Endodermal cell (in vitro differentiated cells): ENCODE results near the gene CENPE. TPM values are rescaled to one million over a fixed set of nuclear protein-coding genes. Genes with fewer than 3 reads are reported as not detected.

Experiments
- DNase-seq: peaks from one replicate; pipeline ENCODE4 v3.0.0-alpha.2; 2017
- H3K27ac ChIP-seq: 2 replicates; pipeline ENCODE4 v1.5.1; 2013; ENCODE audit warnings: mild to moderate bottlenecking, low read depth, low read length, moderate library complexity
- H3K27me3 ChIP-seq: 2 replicates; pipeline ENCODE4 v1.6.1; 2013; ENCODE audit warnings: mild to moderate bottlenecking, low read length, moderate library complexity; ENCODE audit not compliant: insufficient read depth, control insufficient read depth, poor library complexity, severe bottlenecking
- H3K36me3 ChIP-seq: 2 replicates; pipeline ENCODE4 v1.7.0; 2013; ENCODE audit warnings: mild to moderate bottlenecking, low read length, moderate library complexity; ENCODE audit not compliant: control insufficient read depth, insufficient read depth
- H3K4me1 ChIP-seq: one replicate; pipeline ENCODE4 v1.7.0; 2013; ENCODE audit warnings: low read length; ENCODE audit not compliant: control insufficient read depth, insufficient read depth
- H3K4me3 ChIP-seq: 2 replicates; pipeline ENCODE4 v1.5.1; 2013; ENCODE audit warnings: mild to moderate bottlenecking, low read length, moderate library complexity
- H3K9ac ChIP-seq: 2 replicates; pipeline ENCODE4 v1.6.1; 2013; ENCODE audit warnings: mild to moderate bottlenecking, low read length, moderate library complexity; ENCODE audit not compliant: poor library complexity, severe bottlenecking; ENCODE audit errors: extremely low read depth
- H3K9me3 ChIP-seq: 2 replicates; pipeline ENCODE4 v1.6.1; 2013; ENCODE audit warnings: mild to moderate bottlenecking, low read length, moderate library complexity; ENCODE audit not compliant: control insufficient read depth
- H3K27ac Mint-ChIP-seq: 2 replicates; pipeline ENCODE4 v1.8.0; 2020; ENCODE audit warnings: mixed read lengths
- H3K27me3 Mint-ChIP-seq: 2 replicates; pipeline ENCODE4 v1.8.0; 2021; ENCODE audit warnings: mild to moderate bottlenecking, mixed read lengths; ENCODE audit not compliant: insufficient read depth
- H3K36me3 Mint-ChIP-seq: 2 replicates; pipeline ENCODE4 v1.8.0; 2020; ENCODE audit warnings: low read depth, mixed read lengths
- H3K4me1 Mint-ChIP-seq: 2 replicates; pipeline ENCODE4 v1.8.0; 2020; ENCODE audit warnings: mixed read lengths
- H3K4me3 Mint-ChIP-seq: 2 replicates; pipeline ENCODE4 v1.8.0; 2020; ENCODE audit warnings: mild to moderate bottlenecking, moderate library complexity, mixed read lengths
- H3K9me3 Mint-ChIP-seq: 2 replicates; pipeline ENCODE4 v1.8.0; 2020; ENCODE audit warnings: mild to moderate bottlenecking, mixed read lengths
- CTCF ChIP-seq: fragments of 200-600 bp; sonication (generic); conservative IDR thresholded peaks from 2 replicates; pipeline ENCODE4 v1.5.0; 2021; ENCODE audit warnings: antibody characterized with exemption, mild to moderate bottlenecking
- WGBS, 2 experiments: methylation state at CpG; one replicate each; pipeline versions ENCODE4 v1.1.5 to v1.1.7; 2013; ENCODE audit warnings: missing lambda C conversion rate in 2 of 2, mixed read lengths in 1 of 2; ENCODE audit not compliant: insufficient coverage in 1 of 2, insufficient read length in 1 of 2; 5-methylcytosine and 5-hydroxymethylcytosine counted together
- total RNA-seq, 2 donors: library from RNA; stranded (reverse); fragmentation: NEBNext Ultra II Directional in 1 of 2; extraction: Animal tissue kit (Norgen Biotek cat#: 25700) in 1 of 2; gene quantifications; 2 replicates in 1 of 2; 3 replicates in 1 of 2; pipeline ENCODE4 v1.2.1, GENCODE V29; 2021

Gene CENPE
- total RNA-seq, 2 donors from 2014 or later: 32.4 to 39.6 TPM

GRCh38 chr4:103111598-103111997 is 86.5 kb downstream of the CENPE start:
- WGBS, 2 experiments: 88% methylated on average over 1 of the region's 4 CpGs; no CpG with 5 or more reads in 1 of the 2 experiments
- H3K27ac Mint-ChIP-seq: no peak overlapping the region
- DNase-seq: no peak
- no peaks in the 10 kb centered on the region for H3K27me3 ChIP-seq
- no peaks in the 10 kb centered on the region for H3K9me3 ChIP-seq
- no peak for TF ChIP-seq CTCF
- H3K9ac ChIP-seq: no peak overlapping the region
- peaks cover 27% of the 10 kb centered on the region for H3K36me3 Mint-ChIP-seq
- no peak overlapping the region for H3K27ac ChIP-seq
- H3K4me3 ChIP-seq: no peak overlapping the region
- peaks cover 62% of the 10 kb centered on the region for H3K36me3 ChIP-seq
- H3K4me1 ChIP-seq: no peaks in the 10 kb centered on the region
- H3K27me3 Mint-ChIP-seq: no peaks in the 10 kb centered on the region
- no peak overlapping the region for H3K4me3 Mint-ChIP-seq
- no peaks in the 10 kb centered on the region for H3K9me3 Mint-ChIP-seq
- no peaks in the 10 kb centered on the region for H3K4me1 Mint-ChIP-seq

GRCh38 chr4:103108542-103108941 is 89.6 kb downstream of the CENPE start:
- Histone ChIP-seq H3K4me1 (no peaks in the 10 kb centered on the region), H3K27me3 (no peaks in the 10 kb centered on the region), H3K27ac (no peak overlapping the region), H3K9me3 (no peaks in the 10 kb centered on the region), H3K4me3 (no peak overlapping the region), H3K9ac (no peak overlapping the region), H3K36me3 (peaks cover 55% of the 10 kb centered on the region)
- 92 to 96% methylated on average over 3 to 4 of the region's 4 CpGs for WGBS, 2 experiments
- H3K4me1 Mint-ChIP-seq: no peaks in the 10 kb centered on the region
- H3K36me3 Mint-ChIP-seq: peaks cover 26% of the 10 kb centered on the region
- H3K9me3 Mint-ChIP-seq: no peaks in the 10 kb centered on the region
- TF ChIP-seq CTCF: no peak
- no peak for DNase-seq
- H3K27me3 Mint-ChIP-seq: no peaks in the 10 kb centered on the region
- H3K27ac Mint-ChIP-seq: no peak overlapping the region
- H3K4me3 Mint-ChIP-seq: no peak overlapping the region

GRCh38 chr4:103105558-103106356 is 92.4 kb downstream of the CENPE start:
- 94 to 100% methylated on average over 1 of the region's 2 CpGs for WGBS, 2 experiments
- Histone ChIP-seq H3K9ac (no peak overlapping the region), H3K4me1 (no peaks in the 10 kb centered on the region), H3K36me3 (peaks cover 44% of the 10 kb centered on the region), H3K27ac (no peak overlapping the region), H3K9me3 (no peaks in the 10 kb centered on the region), H3K27me3 (no peaks in the 10 kb centered on the region), H3K4me3 (no peak overlapping the region)
- no peak for DNase-seq
- Mint-ChIP-seq H3K9me3 (no peaks in the 10 kb centered on the region), H3K36me3 (peaks cover 22% of the 10 kb centered on the region), H3K27me3 (no peaks in the 10 kb centered on the region), H3K4me3 (no peak overlapping the region), H3K4me1 (peaks cover under 1% of the 10 kb centered on the region), H3K27ac (peak overlapping the region; percentile 35)
- TF ChIP-seq CTCF: no peak
